Neural progenitor cell (in vitro differentiated cells): ENCODE data around the gene PBX4.

Source experiments
- EZH2 ChIP-seq: fragments of 200-600 bp; sonication (generic); IDR thresholded peaks from 2 replicates; pipeline ENCODE4 v1.6.1; 2017; ENCODE audit warnings: antibody characterized with exemption, mild to moderate bottlenecking, moderate library complexity
- EZH2phosphoT487 ChIP-seq: fragments of 200-600 bp; sonication (generic); IDR thresholded peaks from 2 replicates; pipeline ENCODE4 v1.6.1; 2017; ENCODE audit warnings: antibody characterized with exemption
- TF ChIP-seq, protein P1 (sequence below): fragments of 200-600 bp; sonication (generic); IDR thresholded peaks from 2 replicates; pipeline ENCODE4 v1.5.1; 2017; ENCODE audit warnings: antibody characterized with exemption, mild to moderate bottlenecking

DNA sequence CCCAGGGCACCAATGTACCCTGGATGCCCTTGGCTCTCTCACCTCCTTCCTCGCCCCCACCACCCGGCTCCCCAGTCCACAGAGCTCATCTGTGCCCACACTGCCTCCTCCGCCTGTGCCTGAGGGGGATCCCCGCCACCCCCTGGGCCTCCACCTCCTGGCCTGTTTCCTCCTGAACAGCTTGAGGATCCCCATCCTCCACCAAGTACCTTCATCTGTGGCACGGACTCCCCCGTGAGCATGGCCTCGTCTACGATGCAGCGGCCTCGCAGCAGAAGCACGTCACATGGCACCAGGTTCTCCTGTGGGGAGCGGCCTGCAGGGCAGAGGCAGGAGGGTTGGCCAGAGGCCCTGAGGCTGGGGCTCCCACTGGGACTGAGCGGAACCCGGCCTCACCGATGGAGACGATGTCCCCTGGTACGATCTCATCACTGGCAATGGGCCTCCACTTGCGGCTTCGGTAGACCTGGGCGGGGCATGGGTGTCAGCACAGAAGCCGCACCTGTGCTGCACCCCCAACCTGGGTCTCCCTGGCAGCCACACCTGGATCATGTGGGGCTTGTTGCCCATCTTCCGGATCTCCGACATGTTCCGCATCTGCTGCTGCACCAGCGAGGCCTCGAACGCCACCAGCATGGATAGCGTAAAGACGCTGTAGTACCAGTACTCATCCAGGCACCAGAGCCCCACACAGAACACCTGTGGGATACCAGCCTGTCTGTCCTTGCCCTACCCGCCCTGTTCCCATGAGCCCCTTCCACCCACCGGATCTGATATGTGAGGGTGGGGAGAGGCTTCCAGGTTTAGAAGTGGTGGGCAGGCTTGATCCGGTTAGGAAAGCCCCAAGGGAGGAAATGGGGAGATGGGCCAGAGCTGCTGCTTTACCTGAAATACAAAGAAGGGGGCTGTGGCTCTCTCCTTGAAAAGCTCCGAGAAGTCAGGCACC is 38.2 kb upstream of the PBX4 start:
- TF ChIP-seq EZH2 (no peak), EZH2phosphoT487 (no peak)
- TF ChIP-seq, protein P1, sequence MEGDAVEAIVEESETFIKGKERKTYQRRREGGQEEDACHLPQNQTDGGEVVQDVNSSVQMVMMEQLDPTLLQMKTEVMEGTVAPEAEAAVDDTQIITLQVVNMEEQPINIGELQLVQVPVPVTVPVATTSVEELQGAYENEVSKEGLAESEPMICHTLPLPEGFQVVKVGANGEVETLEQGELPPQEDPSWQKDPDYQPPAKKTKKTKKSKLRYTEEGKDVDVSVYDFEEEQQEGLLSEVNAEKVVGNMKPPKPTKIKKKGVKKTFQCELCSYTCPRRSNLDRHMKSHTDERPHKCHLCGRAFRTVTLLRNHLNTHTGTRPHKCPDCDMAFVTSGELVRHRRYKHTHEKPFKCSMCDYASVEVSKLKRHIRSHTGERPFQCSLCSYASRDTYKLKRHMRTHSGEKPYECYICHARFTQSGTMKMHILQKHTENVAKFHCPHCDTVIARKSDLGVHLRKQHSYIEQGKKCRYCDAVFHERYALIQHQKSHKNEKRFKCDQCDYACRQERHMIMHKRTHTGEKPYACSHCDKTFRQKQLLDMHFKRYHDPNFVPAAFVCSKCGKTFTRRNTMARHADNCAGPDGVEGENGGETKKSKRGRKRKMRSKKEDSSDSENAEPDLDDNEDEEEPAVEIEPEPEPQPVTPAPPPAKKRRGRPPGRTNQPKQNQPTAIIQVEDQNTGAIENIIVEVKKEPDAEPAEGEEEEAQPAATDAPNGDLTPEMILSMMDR = no peak
